HG03469 (cell line): Measurements from ENCODE around the gene C1R.
A peak's percentile ranks its signal among the peaks of the same experiment; 100 is the strongest.
"Not testable (repeated sequence)": the region's sequence is repeated elsewhere in the genome, so short reads cannot be mapped to it uniquely, and the experiment has no call there.

Experiments
- ATAC-seq: cut with Tn5 transposase; IDR thresholded peaks from one replicate; pipeline ENCODE4 v1.9.1; 2021; ENCODE audit warnings: mild to moderate bottlenecking, moderate library complexity, moderate number of reproducible peaks; ENCODE audit not compliant: unreplicated experiment

C1R gene

DNA sequence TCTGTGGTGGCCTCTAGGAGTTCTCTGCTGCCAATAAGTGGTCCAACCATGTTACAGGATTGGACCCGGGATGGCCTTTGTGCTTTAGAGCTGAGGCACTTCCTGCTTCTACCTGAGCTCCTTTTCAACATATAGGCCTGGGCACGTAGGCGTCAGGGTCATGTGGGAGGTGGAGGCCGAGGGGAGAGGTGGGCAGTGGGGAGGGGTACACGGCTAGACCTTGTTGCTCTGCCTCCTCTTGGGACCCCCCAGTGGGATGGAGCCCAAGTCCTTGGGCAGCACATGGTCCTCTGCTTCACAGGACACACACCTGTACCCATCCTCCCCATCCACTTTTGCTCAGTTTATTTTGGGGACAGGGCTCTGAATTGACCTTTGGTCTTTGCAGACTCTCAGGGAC, 29.1 kb upstream of the C1R start:
- no peak for ATAC-seq

DNA sequence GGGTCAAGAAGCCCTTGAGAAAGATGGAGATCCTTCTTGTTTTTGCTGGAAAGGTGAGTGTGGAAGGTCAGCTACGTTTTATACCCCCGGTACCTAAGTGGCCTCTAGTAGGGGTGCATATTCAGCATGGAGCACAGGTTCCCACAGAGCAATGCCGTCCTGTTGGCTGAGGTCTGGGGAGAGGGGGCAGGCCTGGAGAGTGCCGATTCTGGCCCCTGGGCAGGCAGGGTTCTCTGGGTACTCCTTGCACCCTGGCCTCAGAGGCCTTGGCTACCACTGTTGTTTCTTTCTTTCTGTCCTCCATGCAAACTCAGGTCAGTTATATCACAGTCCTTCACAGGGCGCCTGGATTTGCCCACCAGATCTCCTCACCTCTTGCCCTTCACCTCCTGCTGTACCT, 27.9 kb upstream of the C1R start:
- no peak for ATAC-seq

DNA sequence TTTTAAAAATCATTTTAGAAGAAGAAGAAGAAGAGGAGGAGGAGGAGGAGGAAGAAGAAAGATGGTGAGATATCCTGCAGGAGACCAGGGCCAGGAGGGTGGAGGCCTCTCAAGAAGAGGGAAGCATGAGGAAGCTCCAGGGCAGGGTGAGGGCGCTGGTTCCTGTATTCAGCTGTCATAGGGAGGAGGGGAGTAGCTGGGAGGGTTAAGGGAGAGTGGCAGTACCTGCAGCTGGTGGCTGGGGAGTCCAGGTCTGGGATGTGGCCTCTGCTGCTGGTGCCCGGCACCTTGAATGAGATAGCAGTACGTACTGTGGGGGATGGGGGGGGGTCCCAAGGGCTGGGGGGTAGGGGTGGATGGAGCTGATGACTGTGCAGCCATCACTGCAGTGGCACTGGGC, 26.6 kb upstream of the C1R start:
- ATAC-seq = no peak

DNA sequence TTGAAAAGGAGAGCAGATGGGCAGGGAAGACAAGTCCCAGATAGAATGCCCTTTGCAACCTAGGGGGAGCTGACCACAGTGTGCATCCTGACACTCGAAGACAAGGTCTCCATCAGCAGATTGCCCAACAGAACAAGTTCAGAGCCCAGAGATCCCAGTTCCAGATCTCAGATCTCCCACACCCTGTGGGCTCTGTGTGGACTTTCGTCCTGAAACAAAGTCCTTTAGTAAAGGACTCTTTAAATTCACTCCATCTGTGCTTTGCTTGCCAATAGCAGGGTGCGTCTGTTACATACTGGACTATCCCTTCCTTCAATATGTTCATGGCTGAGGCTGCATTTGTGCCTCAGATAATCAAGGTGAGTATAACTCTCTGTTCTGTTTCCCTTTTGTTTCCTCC, 25.4 kb upstream of the C1R start:
- no peak for ATAC-seq

DNA sequence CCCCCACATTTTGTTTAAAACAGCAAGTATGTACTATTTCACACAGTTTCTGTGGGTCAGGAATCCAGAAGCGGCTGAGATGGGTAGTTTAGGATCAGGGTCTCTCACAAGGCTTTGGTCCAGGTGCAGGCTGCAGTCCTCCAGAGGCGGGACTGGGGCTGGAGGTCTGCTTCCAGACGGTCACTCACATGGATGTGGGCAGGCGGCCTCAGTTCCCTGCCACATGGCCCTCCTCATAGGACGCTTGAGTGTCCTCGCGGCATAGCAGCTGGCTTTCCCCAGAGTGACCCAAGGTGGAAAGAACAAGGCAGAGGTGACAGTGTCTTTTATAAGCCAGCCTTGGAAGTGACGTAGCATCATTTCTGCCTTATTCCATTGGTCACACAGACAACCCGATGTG, 24.7 kb upstream of the C1R start:
- ATAC-seq = no peak

DNA sequence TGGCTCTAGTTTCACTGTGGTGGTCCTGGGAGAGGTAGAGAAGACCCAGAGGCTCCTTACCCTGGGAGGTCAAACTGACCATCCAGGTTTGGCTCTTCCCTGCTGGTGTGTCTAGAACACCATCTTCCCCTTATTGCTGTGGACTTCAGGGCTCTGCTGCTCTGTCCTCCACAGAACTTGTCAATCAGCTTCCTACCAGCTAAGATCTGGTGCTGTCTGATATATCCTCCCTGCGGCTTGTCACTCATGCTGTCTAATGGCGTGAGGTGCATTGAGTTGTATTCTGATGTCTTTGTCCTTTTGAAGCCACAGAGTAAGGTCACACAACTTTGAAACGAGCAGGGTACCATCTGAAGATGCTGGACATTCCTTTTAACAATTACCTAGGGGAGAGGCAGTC, 24.0 kb upstream of the C1R start:
- no peak for ATAC-seq

DNA sequence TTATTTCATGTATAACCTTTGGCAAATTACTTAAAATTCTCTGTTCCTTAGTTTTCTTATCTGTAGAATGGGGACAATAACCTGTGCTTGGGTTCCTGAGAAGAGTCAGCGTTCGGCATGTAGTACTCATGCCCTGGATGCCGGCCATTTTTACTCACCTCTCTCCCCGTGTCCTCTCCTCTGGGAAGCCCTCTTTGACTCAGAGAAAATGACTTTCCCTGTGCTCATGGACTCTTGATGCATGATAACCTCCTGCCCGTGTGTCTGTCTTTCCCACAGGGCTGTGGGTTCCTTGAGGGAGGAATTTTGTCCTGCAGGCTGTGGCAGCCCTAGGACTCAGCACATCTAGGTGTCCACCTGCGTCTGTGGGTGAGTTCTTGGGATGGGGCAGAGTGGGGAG, 22.6 kb upstream of the C1R start:
- ATAC-seq = no peak

DNA sequence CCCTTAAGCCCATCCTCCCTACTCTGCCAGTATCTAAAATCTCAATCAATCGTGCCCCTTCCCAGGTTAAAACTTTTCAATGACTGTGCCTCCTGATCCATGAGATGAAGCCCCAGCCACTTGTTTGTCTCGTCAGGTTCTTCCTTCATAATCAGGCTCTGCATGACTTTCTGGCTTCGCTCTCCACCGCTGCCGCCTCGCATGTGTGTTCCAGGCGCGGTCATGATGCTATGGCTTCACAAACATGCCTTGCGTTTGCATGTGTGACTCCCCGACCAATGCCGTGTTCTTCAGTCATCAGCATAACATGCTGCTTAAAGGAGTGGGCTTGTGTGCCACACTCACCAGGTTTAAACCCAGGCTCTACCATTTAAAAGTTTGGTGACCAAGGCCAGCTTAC, 21.8 kb upstream of the C1R start:
- ATAC-seq = no peak

DNA sequence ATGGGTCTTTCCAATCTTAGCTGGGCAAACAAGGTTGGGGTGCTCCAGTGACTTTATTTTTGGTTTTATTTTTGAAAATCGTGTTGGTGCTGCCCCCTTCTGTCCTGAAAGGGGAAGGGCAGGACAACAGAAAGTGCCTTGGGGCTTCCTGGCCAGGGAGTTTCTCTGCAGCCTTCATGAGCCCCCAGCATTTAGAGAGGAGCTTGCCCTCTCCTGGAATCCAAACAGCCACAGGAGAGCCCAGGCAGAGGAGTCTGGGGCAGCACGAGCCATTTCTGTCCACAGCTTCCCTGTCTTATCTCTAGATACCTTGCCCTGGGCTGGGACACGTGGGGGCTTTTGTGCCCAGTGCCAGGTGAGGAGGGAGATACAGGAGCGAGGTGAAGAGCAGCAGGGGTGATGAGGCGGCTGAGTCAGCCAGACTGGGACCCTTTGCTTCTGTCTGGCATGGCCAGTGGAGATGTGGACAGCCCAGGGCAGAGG, 21.2 kb upstream of the C1R start:
- ATAC-seq = no peak

DNA sequence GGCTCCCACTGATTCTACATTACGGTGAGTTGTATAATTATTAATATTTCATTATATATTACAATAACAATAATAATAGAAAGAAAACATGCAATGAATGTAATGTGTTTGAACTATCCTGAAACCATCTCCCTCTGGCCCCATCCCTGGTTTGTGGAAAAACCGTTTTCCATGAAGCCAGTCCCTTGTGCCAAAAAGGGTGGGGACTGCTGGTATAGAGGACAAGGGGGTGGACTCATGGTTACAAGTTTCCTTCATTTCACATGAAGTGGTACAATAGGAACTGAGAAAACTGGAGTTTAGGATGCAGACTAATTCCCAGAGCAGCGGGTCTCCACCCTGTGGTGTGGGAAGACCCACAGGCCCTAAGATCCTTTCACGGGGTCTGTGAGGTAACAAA, 19.8 kb upstream of the C1R start:
- ATAC-seq = no peak

DNA sequence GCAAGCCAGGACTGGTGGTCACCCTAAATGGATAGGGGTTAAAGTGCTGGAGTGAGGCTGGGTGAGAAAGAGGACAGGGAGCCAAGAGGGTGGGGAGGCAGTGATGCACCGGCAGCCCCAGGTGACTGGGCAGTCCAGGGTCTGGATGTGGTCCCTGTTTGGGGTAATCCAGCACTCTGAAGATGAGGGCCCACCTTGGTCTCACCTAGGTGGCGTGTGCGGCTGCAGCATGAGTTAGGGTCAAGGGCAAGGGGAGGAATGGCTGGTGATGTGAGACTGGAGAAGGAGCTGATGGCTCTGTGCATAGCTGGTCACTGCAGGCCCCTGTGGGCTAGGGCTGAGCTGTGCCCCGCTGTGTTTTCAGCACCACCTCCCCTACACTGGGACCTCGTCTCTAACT, 18.4 kb upstream of the C1R start:
- no peak for ATAC-seq

DNA sequence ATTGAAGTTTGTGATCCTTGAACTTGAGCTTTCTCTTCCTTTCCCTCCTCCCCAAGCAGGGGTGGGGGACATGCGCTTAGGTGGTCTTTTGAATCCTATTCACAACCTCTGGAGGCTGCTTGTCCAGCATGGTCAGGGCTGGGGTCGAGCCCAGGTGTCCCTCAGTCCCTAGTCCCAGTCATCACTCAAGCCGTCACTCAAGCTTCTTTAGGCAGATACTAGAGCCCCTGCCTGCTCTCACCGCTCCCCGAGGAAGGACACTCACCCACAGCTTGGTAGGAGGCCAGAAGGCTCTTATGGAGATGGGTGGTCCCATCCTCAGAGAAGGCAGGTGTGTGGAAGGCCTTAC, 17.3 kb upstream of the C1R start:
- no peak for ATAC-seq

DNA sequence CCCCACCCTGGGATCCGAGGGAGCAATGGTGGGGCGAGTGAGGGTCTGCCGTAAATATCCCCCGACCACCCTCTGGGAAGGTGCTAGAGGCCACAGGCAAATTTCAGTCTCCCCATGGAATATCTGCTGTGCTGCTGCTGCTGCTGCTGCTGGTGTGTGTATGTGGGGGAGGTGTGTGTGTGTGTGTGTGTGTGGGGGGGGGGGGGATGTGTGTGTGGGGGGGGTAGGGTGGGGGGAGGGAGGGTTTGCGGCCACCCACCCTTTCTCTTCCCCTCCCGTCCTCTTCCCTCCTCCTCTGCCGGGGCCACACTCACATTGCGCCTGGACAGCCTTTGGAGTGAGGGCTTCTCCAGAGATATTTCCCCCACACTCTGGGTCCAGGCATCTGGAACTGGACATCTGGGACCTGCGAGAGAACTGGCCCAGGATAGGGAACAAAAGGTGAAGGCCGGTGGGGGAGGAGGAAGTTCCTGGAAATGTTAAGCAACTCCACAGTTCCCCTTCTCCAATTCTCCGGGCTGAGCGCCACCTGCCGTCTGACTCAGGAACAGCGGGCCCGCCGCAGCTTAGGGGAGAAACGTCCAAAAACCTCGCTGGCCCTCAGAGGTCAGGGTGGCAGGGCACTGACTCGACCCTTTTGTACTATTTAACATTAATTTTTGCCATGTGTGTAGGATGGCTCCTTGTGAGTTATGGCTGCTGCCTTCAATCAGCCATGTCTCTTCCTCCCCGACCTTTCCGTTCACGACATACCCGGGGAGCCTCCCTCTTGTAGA, 16.7 kb upstream of the C1R start, which contains the start of gene C1RL:
Gene C1RL, minus strand, starts transcription at position 419 of the 776 bp plus-strand sequence. Its CDS starts 34 bp downstream, at position 385.
- ATAC-seq = no peak

DNA sequence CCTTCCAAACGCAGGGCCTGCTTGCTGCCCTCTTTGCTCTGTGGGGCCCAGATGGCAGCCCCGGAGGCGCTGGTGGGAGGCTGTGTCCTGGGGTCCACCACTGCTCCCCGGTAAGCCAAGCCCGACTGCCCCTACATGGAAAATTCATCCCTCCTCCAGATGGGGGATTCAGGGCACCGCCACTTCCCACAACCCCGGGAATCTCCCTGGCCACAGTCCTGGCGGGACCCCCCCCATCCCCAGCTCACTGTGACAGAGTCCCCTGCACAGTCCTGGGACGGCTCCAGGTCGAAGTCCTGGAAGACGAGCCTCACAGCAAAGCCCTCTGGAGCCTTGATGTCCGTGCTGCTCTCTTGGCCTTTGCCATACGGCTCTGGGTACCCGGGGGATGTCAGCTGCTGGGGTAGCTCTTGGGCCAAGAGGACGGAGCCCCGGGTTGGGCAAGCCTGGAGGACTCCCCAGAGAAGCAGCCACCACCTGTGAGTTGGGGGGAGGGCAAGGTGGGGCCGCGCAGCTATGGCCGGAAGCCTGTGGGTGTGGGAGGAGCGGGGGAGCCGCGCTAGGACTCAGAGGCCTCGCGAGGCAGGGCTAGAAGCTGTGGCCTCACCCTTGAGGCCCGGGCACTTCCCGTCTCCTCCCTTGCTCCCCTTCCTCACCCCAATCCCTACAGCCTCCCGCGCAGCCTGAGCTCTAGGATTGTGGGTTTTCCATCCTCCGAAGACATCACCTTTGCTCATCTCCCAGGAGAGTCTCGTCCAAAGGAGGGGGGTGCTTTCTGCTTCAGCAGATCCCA, 16.0 kb upstream of the C1R start:
- ATAC-seq = peak; percentile 71

DNA sequence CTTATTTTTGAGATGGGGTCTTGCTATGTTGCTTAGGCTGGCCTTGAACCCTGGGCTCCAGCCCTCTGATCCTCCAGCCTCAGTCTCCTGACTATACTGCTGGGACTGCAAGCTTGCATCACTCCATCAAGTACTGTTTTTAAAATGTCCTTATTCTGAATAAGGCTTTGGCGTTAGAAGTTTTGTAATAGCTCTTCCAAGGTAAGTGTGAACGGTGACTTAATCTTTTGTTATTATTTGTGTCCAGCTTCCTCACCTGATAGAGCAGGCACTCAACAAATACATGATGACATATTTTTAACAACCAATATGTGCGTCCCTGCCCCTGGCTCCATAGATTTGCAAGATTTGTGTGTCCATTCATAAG, 15.4 kb upstream of the C1R start:
- ATAC-seq = no peak

DNA sequence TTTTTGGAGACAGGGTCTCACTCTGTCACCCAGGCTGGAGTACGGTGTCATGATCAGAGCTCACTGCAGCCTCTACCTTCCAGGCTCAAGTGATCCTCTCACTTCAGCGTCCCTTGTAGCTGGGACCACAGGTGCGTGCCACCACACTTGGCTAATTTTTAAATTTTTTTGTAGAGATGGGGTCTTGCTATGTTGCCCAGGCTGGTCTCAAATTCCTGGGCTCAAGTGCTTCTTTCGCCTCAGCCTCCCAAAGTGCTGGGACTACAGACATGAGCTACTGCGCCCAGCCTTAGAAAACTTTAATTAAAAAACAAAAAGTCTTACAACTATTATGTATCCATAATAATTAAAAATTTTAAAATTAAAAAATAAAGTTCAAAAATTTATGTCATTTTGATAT, 14.9 kb upstream of the C1R start:
- ATAC-seq = not testable (repeated sequence)

DNA sequence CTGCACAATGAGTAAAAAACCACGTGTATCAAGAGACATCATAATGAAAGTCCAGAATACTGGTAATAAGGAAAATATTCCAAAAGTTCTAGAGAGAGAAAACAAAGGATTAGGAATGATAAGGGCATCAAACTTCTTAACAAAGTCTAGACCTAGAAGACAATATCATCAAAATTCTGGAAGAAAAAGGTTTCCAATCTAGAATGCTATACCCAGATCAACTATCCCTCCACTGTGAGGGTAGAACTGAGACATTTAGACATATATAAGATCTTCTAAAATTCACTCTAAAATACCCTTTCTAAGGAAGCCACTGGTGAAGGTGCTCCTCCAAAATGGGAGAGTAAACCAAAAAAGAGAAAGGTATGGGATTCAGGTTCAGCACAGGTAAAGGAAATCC, 13.8 kb upstream of the C1R start:
- ATAC-seq = no peak

DNA sequence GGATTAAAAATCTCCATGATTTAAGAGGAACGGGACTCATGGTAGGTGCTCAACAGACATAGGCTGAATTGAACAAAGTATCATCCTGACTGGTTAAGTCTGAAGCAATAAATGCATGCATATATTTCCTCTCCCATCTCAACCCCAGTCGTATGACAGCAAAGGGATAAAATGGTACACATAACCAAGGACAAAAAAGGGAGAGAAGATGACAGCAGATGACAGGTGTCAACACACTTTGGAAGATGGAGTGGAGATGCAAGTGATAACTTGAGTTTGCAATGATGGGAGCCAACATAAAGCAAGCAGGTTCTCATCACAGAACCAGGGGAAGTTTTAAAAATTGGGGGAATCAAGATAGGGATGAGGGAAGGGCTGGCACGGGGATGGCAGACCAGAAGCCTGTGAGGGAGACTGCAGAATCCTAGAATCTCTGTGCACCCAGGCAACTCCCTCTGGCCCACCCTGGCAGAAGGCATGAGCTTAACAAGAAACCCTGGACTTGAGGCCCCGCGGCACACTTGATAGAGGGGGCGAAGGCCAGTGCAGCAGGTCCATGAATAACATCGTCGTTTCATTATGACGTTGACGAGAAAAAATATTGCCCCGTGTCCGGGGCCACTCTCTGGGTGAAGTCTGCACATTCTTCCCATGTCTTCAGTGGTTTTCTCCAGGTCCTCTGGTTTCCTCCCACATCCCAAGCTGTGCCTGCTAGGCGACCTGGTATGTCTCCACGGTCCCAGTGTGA, 11.8 kb upstream of the C1R start:
- no peak for ATAC-seq

DNA sequence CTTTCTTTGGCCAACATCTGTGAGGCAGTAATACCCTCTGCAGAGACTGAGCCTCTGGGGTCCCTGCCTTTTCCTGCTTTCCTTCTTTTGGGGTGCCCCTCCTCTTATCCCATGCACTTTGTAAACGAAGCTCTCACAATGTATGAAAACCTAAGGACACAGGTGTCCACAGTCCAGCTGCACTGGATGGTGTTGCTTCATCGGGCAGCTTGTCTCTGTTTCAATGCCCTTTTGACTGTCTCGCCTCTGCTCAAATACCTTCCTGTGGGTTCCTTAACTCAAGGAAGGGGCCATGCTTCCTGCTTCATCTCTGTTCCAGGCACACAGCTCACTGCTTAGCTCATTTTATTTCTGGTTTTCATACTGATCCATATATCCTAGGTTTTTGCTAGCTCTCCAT, 10.3 kb upstream of the C1R start:
- ATAC-seq = no peak

DNA sequence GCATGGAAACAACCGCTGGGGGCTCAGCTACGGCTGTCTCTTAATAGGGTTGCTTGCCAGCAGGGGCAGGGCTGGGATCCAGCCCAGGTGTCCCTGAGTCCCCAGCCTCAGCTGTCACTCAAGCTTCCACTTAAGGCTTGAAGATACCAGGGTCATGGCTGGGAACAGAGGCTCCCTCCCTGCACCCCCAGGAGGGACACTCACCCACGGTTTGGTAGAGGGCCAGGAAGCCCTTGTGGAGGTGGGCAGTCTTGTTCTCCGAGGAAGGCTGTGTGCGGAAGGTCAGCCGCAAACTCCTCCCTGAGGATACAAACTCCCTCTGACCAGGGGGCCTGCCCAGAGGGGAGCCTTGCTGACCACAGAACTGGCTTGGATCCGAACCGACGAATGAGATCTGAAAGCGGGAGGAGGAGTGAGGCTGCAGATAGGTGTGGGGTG, 9.5 kb upstream of the C1R start:
- no peak for ATAC-seq

DNA sequence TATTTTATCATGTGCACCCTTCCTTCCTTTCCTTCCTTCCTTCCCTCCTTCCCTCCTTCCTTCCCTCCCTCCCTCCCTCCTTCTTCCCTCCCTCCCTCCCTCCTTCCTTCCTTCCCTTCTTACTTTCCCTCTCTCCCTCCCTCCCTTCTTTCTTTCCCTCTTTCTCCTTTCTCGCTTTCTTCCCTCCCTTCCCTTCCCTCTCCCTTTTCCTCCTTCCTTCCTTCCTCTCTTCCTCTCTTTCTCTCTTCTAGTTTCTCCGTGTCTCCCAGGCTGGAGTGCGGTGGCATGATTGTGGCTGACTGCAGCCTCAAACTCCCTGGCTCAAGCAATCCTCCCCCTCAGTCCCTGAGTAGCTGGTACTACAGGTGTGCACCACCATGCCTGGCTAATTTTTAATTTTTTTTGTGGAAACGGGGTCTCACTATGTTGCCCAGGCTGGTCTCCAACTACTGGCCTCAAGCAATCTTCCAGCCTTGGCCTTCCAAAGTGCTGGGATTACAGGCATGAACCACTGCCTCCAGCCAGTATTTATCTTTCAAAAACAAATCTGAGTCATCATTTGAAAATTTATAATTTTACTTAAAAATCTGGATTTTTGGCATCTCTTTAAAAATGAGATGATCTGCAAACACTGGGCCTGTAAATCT, 8.9 kb upstream of the C1R start:
- ATAC-seq = no peak
